Heart right ventricle (tissue), 16 donors: ENCODE measurements around the gene ABHD16B. TPM values are rescaled to one million over a fixed set of nuclear protein-coding genes. Genes with fewer than 3 reads are reported as not detected.
A peak's percentile ranks its signal among the peaks of the same experiment; 100 is the strongest.

Experiments
- ATAC-seq, 8 donors: fragments of 200-7000 bp; cut with Tn5 transposase; one replicate each; pipeline ENCODE4 v1.9.1; 2020; ENCODE audit warnings: mild to moderate bottlenecking in 8 of 8, moderate library complexity in 8 of 8, moderate number of reproducible peaks in 1 of 8
- DNase-seq, 2 donors: peaks; one replicate each; pipeline ENCODE4 v3.0.0-alpha.2; 2020
- H3K27ac ChIP-seq, 10 donors: fragments of 200-600 bp; sonication (generic) in 2 of 10; one replicate each; pipeline versions ENCODE4 v1.5.0 to v1.8.0; 2020 to 2022; ENCODE audit warnings: mild to moderate bottlenecking in 3 of 10
- H3K27me3 ChIP-seq, 7 donors: fragments of 200-600 bp; one replicate each; pipeline ENCODE4 v1.8.0; 2021 to 2022; ENCODE audit warnings: mild to moderate bottlenecking in 2 of 7
- H3K36me3 ChIP-seq, 9 donors: fragments of 200-600 bp; sonication (generic) in 1 of 9; one replicate each; pipeline versions ENCODE4 v1.5.0 to v1.8.0; 2020 to 2022; ENCODE audit warnings: mild to moderate bottlenecking in 2 of 9
- H3K4me1 ChIP-seq, 9 donors: fragments of 200-600 bp; sonication (generic) in 1 of 9; one replicate each; pipeline versions ENCODE4 v1.5.0 to v1.8.0; 2020 to 2022; ENCODE audit warnings: mild to moderate bottlenecking in 4 of 9
- H3K4me3 ChIP-seq, 10 donors: fragments of 200-600 bp; sonication (generic) in 2 of 10; one replicate each; pipeline versions ENCODE4 v1.5.0 to v1.8.0; 2020 to 2022; ENCODE audit warnings: mild to moderate bottlenecking in 7 of 10, moderate library complexity in 2 of 10
- H3K9me3 ChIP-seq, 11 donors: fragments of 200-600 bp in 10 of 11; sonication (generic) in 2 of 11; one replicate each; pipeline versions ENCODE4 v1.5.0 to v1.8.0; 2013 to 2022; ENCODE audit warnings: mild to moderate bottlenecking in 2 of 11, control low read depth in 1 of 11, moderate library complexity in 1 of 11
- WGBS, 2 donors: extraction: QIAGEN DNeasy Blood & Tissue Kit; methylation state at CpG; one replicate each; pipeline ENCODE4 v1.1.7; 2013; ENCODE audit warnings: inconsistent platforms in 1 of 2; 5-methylcytosine and 5-hydroxymethylcytosine counted together
- intact Hi-C, 10 donors: fragments of 100-400 bp; cut with DNase I; formaldehyde crosslinking; loops; one replicate each; pipeline versions ENCODE4 v1.11.1 to v1.14.2; 2022
- polyA plus RNA-seq, 2 donors: library from polyadenylated mRNA; stranded (reverse); fragments of 200-250 nt; gene quantifications; one replicate each; pipeline ENCODE4 v1.2.3, GENCODE V29; 2013
- total RNA-seq, 10 donors: library from RNA; stranded (reverse); fragmentation: NEBNext Ultra II Directional in 3 of 10; extraction: Animal tissue kit (Norgen Biotek cat#: 25700) in 3 of 10; gene quantifications; one replicate each; pipeline versions ENCODE4 v1.2.1 to v1.2.4, GENCODE V29; 2021 to 2023
- TF ChIP-seq, protein P1 (sequence below), 9 donors: fragments of 200-600 bp; sonication (generic) in 2 of 9; IDR thresholded peaks; one replicate each; pipeline versions ENCODE4 v1.5.0 to v1.8.0; 2021 to 2022; ENCODE audit warnings: antibody characterized with exemption in 9 of 9, mild to moderate bottlenecking in 5 of 9, moderate library complexity in 1 of 9
- donor health status: Arrhythmogenic right ventricular cardiomyopathy.
- donor health status: ischemic (EF 13 %, LVEDD 7.1; RV severe dilation, severe dysfunction).
- donor health status: healthy with polysubstance abuse.
- donor health status: DM: no; HTN: yes; CAD: no.
- donor health status: DM: no; HTN: no; CAD: no.
- donor health status: ischemic (EF 25% LVEDD 6.9; RV normal size, moderate dysfunction).
- donor health status: ischemic (EF 25% LVEDD 5.7; RV mildly dilated, moderate dysfunction).
- donor health status: healthy.
- donor health status: DM: yes; HTN: yes; CAD: no.
- donor health status: Ischemic cardiomyopathy.
- donor health status: ischemic (EF 35%, LVEDD 5.7; RV mildly dilated, moderate dysfunction).
- donor health status: nonischemic (EF 11% LVEDD 7.7; RV severe dilation, severe dysfunction).
- donor health status: DM: yes; HTN: yes; CAD: no.
- donor health status: PGD.
- donor health status: ischemic (EF 29% LVEDD 5.4; RV normal size, mild dysfunction).
- donor health status: nonischemic (EF 23%, LVEDD 6.1; RV moderate dilation, normal function).

The ABHD16B gene
- total and polyA plus RNA-seq, 12 donors, result 0.32 to 0.59 TPM; not detected in 10

DNA sequence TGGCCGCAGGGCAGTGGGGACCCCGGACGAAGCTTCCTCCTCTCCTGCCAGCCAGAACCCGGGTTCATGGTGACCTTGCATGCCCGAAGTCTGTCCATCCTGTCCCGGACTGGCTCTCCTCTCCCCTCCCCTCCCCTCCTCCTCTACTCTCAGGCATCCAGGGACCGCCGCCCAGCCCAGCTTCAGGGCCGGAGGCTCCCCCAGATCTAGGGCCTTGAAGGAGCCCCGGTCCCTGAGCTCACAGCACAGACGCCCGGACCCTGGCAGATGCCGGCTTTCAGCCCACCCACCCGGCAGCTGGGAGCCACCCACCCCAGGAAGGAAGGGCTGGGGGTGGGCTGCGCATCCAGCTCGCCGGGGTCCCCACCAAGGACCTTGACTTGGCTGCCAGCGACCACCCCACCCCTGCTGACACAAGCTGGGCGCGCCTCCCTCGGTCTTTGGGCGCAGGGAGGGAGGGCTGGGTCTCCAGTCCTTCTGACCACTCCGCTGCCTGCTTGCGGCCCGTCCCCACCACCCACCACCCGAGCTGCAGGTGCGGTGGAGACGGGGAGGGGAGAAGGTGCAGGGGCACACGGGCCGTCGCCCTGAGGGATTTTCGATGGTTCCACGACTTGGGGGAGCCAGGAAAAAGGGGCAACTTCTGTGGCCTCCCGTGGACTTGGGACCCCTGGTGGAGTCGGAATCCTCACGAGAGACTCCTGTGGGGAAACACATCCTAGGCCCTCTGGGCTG, 5.8 kb upstream of the ABHD16B start:
- Histone ChIP-seq H3K4me3 (peak overlapping the region in 9 of 10 donors; percentile 13 to 45 (median 35)), H3K36me3 (no peaks in the 10 kb centered on the region), H3K27ac (peak overlapping the region; percentile 86 to 97 (median 91)), H3K4me1 (peaks cover 38 to 86% (median 72%) of the 10 kb centered on the region in 9 donors), H3K27me3 (peaks cover 0 to 12% (median 0%) of the 10 kb centered on the region in 7 donors), H3K9me3 (no peaks in the 10 kb centered on the region)
- ATAC-seq (peak in 4 of 8 donors; percentile 4 to 12 (median 6)), DNase-seq (peak in 1 of 2 donors; percentile 32)
- TF ChIP-seq, protein P1, sequence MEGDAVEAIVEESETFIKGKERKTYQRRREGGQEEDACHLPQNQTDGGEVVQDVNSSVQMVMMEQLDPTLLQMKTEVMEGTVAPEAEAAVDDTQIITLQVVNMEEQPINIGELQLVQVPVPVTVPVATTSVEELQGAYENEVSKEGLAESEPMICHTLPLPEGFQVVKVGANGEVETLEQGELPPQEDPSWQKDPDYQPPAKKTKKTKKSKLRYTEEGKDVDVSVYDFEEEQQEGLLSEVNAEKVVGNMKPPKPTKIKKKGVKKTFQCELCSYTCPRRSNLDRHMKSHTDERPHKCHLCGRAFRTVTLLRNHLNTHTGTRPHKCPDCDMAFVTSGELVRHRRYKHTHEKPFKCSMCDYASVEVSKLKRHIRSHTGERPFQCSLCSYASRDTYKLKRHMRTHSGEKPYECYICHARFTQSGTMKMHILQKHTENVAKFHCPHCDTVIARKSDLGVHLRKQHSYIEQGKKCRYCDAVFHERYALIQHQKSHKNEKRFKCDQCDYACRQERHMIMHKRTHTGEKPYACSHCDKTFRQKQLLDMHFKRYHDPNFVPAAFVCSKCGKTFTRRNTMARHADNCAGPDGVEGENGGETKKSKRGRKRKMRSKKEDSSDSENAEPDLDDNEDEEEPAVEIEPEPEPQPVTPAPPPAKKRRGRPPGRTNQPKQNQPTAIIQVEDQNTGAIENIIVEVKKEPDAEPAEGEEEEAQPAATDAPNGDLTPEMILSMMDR (IDR thresholded peaks at IDR 0.05), result no peak
- WGBS, 2 donors, result 44 to 49% methylated on average over 36 of the region's 36 CpGs
- intact Hi-C loops, result loop anchor here in 2 of 10 donors (5.0 kb wide), 1 partner anchor 33 kb away; no protein-coding TSS in a partner anchor

DNA sequence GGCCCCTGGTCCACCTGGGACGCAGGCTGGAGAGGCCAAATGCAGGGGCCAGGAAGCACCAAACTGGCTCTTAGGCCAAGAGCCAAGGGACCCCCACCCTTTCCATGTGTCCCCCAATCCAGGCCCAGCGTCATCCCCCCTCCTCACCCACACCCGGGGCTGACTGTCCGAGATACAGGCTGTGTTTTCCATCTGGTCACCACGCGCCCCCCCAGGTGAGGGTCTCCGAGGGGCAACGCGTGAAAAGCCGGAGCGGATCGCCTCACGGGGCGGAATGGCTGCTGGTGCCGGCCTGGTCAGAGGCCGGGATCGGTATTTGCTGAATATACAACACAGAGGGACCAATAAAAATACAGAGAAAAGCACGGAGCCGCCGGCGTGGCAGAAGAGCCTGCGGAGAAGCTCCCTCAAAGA, 5.2 kb upstream of the ABHD16B start:
- peak overlapping the region; percentile 86 to 97 (median 91) for H3K27ac ChIP-seq
- peak overlapping the region in 1 of 10 donors; percentile 13 for H3K4me3 ChIP-seq
- intact Hi-C loops, result loop anchor here in 2 of 10 donors (5.0 kb wide), 1 partner anchor 34 kb away; no protein-coding TSS in a partner anchor
- peaks cover 0 to 12% (median 0%) of the 10 kb centered on the region in 7 donors for H3K27me3 ChIP-seq
- DNase-seq (no peak), ATAC-seq (no peak)
- H3K9me3 ChIP-seq, result no peaks in the 10 kb centered on the region
- 82 to 83% methylated on average over 22 of the region's 22 CpGs for WGBS, 2 donors
- H3K4me1 ChIP-seq, result peaks cover 38 to 88% (median 73%) of the 10 kb centered on the region in 9 donors
- H3K36me3 ChIP-seq, result no peaks in the 10 kb centered on the region
- TF ChIP-seq, protein P1 (IDR thresholded peaks at IDR 0.05), result no peak

DNA sequence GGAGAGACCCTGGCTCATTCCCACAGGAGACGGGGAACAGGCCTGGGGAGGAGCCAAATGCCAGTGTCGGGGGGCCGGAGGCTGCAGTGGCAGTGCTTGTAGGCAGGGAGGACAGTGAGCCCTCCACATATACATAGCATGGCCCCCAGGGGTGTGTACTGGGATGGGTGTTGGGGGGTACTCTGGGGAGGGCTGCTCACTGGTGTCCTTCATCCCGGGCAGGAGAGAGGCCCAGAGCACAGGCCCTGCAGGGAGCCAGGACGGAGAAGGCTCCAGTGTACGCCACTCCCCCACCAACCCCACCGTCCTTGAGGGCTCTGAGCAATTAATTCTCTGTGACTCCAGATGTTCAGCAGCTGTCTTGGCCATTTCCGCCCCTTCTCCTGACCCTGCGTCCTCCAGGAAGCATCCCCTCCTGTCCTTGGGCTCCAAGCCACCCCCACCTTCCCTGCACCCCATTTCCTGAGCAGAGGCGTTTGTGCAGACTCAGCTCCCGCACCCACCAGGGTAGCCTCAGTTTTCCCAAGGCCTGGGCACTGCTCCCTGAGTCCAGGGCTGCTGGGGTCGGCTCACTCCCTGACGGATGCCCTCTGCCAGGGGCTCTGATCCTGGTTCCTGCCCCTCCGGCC, 3.4 kb upstream of the ABHD16B start:
- 25 to 37% methylated on average over 14 of the region's 14 CpGs for WGBS, 2 donors
- Histone ChIP-seq H3K27me3 (peaks cover 0 to 12% (median 0%) of the 10 kb centered on the region in 7 donors), H3K9me3 (no peaks in the 10 kb centered on the region), H3K4me1 (peaks cover 38 to 78% (median 67%) of the 10 kb centered on the region in 9 donors), H3K4me3 (peak overlapping the region in 2 of 10 donors; percentile 14 to 28), H3K36me3 (peaks cover 0 to 16% (median 0%) of the 10 kb centered on the region in 9 donors), H3K27ac (peak overlapping the region; percentile 48 to 97 (median 82))
- TF ChIP-seq, protein P1 (IDR thresholded peaks at IDR 0.05), result no peak
- intact Hi-C loops, result loop anchor here in 2 of 10 donors (2.0 to 5.0 kb wide), 2 partner anchors 27 to 36 kb away; partner anchors contain the start of gene ZBTB46 (in 1 of the 2)
- ATAC-seq (peak; percentile 2 to 56 (median 22)), DNase-seq (peak; percentile 53 to 70)
